NCI-H2107 treated with DMSO at 0.1 percent for 48 hours (cell line): Measurements from ENCODE around the gene LTB4R.
"Not testable (repeated sequence)": the region's sequence is repeated elsewhere in the genome, so short reads cannot be mapped to it uniquely, and the experiment has no call there.

ENCODE experiments used
- DNase-seq: peaks from one replicate; lab custom pipeline; 2025; ENCODE audit not compliant: unreplicated experiment; lab: John Stamatoyannopoulos, UW

The LTB4R gene

DNA sequence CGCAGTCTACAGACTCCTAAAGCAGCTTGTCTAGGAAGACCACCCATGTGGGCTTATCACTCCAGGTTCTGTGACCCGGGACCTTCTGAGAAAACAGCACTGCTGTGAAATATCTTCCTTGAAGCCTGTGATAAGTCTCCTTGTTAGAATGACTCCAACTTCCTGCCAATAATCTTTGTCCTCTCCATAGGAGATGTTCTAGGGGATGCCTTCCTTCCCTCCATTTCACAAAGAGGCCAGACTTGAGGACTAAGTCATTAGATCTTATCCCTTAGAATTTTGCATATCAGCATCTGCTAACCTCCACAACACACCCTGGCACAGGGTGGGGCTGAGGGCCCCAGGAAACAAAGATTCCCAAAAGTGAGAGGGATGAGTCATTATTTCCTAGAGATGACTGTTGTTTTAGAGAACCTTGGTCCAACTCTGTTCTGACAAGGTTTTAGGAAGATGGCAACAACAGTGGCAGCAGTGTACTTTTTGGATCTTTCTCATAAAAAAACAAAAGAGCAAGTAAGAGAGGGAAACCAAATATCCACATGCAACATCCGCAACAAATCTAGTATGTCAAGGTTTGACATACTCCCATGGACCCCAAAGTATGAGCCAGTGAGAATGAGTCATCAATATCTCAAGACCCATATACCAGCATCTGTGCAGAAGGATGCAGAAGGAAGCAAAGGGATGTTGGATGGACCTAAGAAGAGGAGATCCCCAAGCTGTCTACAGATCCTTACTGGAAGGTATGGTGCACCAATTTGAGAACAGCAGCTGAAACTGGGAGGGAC, 6.0 kb downstream of the LTB4R start:
- no peak for DNase-seq

DNA sequence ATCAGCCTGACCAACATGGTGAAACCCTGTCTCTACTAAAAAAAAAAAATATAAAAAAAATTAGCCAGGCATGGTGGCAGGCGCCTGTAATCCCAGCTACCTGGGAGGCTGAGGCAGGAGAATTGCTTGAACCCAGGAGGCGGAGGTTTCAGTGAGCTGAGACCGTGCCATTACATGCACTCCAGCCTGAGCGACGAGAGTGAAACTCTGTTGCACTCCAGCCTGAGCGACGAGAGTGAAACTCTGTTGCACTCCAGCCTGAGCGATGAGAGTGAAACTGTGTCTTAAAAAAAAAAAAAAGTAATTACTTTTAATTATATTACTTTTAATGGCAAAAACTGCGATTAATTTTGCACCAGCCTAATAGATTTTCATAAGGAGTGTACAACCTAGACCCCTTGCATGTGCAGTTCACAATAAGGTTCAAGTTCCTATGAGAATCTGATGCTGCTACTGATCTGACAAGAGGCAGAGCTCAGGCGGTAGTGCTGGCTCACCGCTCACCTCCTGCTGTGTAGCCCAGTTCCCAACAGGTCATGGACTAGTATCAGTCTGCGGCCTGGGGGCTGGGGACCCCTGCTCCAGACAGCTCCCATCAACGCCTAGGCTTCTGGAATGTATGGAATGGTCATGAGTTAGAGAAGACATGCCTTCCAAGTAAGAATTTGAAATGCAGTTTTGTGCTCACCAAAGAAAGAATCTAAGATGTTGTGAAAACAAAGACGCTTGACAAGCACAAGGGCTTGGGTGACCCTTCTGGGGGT, 10.1 kb downstream of the LTB4R start:
- DNase-seq, result no peak

DNA sequence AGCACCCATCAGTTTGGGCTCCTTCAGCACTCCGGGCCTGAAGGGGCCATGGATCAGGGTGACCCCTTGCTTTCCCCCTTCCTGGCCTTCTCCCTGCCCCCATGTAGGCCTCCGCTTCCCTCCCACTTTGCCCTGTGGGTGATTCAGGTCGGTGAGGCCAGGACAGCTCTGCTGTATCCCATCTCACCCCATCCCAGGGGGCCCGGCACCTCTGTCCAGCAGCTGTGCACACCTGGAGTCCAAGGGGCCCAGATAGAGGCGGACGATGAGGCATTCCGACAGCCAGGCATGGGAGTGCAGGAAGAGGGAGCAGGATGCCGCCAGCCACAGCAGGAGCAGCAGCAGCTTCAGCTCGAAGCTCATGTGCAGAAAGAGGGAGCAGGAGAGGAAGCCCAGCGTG, 11.4 kb downstream of the LTB4R start:
- DNase-seq, result no peak

DNA sequence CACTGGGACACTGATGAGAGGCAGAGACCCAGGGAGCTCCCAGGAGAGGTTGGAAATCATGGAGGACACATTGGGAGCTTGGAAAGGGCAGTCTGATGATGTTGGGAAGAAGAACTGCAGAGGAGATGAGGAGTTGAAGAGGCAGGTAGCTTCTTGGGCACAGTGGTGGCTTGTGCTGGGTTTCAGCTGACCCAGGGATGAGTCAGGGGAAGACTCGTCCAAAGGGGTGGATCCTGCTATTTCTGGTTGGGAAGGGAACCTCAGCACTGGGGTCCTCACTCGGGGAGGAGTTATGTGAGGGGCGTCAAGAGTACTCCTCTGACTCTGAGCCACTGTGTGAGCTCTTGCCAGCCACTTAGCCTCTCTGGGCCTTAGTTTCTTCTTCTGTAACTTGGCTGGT, 12.0 kb downstream of the LTB4R start:
- no peak for DNase-seq

DNA sequence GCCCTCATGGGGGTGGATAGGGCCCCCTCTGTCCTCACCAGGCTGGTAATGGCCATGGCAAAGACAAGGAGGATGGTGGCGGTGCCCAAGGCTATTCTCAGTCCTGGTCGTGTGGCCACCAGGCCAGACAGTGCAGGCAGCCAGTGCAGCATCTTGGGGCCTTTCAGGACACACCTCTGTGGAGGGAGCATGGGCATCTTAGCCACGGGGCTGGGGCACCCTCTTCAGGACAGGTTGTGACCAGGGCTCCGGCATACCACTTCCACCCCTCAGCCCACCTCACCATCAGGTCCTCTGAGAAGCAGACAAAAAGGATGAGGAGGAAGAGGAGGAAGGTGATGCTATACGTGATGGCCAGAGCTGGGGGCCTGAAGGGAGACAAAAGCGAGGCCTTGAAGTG, 12.7 kb downstream of the LTB4R start:
- no peak for DNase-seq

DNA sequence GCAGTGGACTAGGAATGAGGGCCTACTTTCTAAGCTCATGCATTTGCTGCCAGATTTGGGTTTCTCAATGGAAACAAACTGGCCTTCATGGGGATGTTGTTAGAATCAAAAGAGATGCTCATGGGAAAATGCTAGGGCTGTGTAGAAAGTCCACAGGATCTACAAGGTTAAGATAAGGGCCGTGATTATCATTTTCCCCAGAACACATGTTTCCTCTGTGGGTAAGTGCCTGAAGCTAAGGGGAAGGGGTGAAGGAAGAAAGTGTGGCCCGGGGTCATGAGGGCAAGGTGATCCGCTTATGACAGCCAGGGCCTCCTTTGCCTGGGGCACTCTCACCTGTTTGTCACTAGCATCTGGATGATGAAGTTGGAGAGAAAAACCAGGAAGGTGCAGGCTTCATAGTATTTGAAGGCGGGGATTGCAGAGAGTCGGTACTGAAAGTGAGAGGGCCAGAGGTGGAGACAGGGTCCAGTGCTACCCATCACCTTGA, 13.8 kb downstream of the LTB4R start:
- no peak for DNase-seq

DNA sequence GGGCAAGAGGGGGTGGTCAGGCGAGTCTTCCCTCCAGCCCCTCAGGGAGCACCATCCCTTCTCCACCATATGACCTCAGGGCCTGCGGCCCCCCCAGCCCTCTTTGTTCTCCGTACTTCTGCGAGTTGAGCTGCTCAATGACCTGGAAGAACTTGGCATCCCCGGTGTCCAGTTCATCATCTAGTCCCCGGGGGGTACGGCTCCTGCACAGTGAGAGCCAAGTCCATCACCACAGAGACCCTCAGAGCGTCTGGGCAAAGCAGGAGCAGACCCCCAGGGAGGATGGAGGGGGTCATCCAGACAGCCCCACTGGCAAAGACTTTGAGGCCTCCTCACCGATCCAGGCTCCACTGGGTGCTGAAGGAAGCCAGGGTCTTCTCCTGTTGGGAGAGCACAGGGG, 14.7 kb downstream of the LTB4R start:
- no peak for DNase-seq

DNA sequence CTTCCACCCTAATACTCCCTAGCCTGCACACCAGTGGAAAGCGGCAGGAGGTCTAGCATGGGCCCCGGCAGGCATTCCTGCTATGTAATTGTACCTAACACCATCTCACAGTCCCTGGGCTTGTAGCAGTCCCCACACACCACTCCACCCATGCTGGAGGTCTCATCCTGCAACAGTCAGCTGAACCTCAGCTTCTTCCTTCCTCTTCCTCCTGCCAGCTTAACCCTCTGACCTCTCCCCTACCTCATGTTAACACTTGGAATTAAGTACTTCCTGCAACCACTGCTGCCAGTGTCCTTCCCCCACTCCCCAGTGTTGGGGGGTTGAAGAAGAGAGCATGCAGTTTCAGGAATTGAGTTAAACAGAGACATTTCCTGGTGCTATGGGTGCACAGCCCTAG, 16.0 kb downstream of the LTB4R start:
- no peak for DNase-seq

DNA sequence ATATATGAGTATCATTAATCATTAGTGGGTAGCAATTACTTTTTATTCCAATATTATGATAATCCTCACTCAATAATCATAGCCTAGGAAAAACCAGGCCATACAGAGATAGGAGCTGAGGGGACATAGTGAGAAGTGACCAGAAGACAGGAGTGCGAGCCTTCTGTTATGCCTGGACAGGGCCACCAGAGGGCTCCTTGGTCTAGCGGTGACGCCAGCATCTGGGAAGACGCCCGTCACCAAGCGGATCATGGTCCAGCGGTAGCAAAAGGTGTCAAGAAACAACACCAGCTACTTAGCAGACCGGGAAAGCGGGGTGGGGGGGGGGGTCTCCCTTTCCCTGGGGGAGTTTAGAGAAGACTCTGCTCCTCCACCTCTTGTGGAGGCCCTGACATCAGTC, 16.6 kb downstream of the LTB4R start:
- DNase-seq, result not testable (repeated sequence)

DNA sequence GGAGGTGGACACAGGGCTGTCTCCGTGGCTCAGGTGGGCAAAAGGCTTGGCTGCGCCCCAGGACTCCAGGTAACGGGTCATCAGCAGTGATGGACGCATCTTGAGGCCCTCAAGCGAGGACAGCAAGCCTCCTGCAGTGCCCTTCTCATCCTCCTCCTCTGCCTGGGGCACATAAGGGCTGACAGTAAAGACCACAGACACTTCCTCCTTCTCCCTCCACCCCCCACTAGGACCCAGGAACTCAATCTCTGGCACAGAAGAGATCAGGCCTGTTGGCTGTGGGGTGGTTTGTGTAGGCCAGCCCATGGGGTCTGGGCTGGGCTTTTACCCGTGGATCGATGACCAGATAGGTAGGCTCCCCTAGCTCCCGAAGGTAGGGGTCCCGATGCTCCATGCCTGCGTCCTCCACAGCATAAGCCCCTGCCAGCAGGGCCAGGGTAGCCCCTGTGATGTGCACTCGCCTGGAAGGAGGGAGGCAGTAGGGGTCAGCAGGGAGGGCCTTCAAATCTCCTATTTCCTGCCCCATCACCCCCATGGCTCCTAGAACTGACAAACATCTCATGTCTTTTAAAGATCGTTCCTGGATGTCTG, 17.9 kb downstream of the LTB4R start:
- no peak for DNase-seq

DNA sequence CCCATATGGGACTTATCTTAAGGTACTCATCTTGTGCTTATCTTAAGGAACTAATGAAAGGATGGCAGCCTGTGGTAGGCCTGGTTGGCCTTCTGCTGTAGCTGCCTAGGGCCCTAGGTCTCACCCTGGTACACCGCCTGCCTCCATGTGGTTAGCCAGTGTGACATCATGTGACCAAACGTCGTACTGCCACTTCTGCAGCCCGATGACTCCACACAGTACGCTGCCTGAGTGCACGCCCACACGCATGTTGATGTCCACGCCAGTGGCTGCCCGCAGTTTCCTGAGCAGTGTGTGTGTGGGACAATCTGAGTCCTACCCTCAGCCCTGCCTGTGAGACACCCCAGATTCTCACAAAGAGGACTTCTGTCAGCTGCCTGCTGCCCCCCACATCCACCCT, 18.4 kb downstream of the LTB4R start:
- no peak for DNase-seq

DNA sequence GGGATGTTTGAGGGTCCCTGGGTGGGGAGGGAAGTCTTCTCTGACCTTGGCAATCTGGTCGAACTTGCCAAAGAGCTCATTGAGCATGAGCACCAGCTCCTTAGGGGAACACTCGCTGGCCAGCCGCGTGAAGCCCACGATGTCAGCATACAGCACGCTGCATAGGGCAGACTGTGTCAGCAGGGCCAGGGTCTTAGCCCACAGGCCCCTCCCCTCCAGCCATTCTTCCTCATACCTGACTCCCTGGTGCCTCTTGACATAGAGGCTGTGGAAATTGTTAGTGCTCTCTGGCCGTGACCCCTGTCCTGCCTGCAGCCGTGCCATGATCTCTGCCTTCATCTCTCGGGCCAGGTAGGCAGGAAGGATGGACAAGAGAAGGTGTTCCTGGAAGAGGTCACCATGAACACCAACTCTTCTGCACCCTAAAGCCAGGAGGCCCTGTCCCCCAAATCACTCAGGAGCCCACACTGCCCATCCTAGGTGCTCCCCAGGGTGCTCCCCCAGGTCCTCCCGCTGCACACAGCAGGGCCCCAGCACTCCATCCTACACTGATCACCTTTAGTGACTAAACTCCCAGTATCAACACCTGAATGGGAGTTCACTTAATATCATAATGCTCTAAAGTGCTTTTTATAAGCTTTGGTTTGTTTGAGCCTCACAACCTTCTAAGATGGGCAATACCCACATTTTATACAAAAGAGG, 19.8 kb downstream of the LTB4R start:
- no peak for DNase-seq

DNA sequence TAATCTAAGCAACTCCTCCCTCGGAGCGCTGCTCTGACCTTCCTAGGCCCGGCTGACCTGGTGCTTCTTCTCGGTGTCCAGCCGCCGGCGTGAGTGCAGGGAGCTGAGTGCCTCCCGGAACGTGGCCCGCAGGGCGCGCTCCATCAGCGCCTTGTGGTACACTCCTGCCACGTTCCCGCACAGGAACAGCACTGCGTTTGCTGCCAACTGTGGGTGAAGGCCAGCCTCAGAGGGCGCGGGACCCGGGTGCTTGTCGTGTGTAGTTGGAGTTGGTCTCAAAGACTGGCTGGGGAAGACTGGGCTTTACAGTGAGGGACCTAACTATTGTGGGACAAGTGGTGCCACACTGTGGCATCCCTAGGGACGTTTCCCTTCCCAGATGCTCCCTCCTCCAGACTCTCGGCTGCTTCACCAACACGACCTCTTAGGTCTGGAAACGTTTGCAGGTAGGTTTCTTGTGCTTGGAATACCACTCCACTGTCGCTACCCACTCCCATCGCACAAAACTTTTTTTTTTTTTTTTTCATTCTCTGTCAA, 20.5 kb downstream of the LTB4R start:
- DNase-seq, result no peak

DNA sequence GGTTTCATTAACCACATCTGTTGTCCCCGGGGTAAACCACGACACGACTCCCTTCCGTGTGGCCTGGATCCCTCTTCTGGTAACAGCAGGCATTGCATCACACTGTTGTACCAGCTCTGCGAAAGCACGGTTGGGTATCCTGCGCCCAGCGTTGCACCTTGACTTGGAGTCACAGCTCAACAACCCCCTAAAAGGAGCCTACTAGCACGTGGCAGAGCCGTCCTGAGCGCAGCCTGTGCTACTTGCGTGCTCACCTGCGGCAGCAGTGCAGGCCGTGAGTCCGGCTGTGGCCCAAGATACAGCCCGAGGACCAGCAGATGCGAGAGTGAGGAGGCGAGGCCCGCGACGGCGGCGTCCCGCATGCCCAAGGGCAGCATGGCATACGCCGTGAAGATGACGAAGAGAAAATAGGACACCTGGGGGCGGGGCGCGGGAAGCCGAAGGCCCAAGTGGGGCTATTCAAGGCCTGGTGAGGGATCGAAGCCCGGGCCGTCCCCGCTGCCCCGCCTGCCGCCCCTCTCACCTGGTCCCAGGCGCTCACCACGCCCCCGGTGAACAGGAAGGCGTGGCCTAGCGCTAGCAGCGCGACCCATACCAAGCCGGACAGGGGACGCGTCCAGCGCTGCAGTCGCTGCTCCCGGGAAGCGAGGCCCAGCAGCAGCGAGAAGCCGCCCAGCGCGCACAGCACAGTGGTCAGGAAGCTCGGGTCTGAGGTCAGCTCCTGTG, 21.1 kb downstream of the LTB4R start:
- peak; percentile 56 for DNase-seq

DNA sequence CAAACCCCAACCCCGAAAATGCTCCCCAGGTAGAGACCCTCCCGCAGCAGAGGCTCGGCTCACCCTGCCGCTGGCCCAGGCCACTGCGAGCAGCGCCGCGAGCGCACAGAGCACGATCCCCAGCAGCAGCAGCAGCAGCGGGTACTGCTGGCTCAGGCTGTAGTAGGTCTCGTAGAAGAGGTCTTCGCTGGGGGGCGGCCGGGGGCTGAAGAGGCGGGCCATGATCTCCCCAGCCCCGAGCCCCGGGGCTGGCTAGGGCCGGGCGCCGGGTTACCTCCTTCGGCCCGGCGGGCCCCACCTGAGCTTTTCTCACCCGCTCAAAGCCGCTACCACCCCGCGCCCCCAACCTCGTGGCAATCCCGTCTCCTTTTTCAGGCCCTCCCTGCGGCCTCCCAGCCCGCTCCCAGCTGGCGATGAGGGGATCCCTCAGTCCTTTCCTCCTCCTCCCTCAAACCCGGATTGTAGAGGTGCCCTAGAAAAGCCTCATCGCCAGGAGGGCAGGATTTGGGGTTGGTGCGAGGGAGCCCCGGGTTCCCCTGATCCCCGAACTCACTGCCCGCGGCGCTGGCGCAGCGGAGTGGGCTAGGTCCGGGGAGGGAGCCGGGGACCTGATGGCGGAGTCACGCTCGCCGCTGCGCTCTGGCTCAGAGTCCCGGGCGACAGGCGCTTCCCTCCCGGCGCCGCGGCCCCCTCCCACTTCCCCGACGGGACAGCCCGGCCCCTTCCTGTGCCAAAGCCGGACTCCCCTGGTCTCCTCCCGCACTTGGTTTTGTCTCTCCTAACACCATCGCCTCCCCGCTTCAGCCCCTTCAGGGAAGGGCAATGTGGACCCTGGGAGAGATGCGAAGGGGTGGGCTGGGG, 23.4 kb downstream of the LTB4R start, which contains the start of gene ADCY4:
Gene ADCY4, minus strand, starts transcription at position 641 of the 861 bp plus-strand sequence. Its CDS starts 419 bp downstream, at position 222.
- no peak for DNase-seq

DNA sequence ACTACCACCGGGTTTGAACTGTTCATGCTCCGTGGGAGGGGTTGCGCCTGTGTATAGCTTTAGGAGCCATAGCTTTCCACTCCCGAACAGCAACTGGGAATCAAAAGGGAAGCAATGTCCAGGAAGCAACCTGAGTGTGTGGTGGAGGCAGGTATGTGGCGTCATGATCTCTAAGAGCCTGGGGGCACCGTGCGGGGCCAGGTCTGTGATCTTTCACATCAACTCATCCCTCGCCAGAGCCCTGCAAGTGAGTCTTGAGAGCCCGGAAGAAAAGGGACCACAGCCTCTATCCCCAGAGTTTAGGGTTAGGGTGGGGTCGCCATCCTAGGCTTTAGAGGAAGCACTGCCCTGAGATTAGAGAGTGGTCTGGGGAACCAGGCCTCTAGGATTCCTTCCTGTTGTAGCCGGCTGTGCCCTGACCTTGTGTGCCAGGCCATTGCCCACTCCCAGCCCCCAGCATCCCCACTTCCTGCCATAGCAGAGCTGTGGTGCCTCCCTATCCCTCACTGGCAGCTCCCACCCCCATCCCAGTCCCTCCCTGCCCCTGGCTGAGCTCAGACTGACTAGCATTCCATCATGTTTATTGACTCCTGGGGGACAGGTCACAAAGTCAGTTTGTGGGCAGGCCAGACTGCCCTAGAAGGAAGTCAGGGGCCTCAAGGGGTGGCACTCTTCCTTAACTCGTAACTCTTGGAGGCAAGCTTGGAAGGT, 24.3 kb downstream of the LTB4R start:
- no peak for DNase-seq

DNA sequence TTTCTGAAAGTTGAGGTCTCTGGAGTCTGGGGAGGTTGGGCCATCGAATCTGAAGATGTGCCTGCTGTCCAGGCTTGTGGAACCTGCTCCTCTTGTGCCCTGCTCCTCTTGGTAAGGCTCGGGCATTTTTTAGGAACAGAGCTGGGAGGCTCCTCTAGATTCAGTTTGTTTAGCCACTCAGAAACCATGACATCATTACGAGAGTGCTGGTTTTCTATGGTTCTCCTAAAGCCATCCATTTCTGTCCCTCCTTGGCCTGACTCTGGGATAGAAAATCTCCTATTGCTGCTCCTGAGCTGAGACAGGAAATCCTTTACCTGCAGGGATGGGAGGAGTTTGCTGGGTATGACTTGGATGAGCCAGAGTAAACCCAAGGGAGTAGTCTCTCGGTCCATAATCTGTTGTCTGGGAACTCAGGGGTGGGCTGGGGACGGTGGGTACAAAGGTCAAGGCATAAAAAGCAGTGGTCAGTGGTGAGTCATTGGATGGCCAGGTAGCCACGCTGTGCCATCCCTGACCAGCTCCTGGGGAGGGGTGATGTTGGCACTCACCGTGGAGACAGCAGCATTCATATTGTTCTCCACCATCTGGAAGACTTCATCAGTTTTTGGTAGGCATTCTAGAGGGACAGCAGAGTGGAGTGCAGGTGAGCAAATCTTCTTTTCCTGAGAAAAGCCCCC, 26.0 kb downstream of the LTB4R start:
- DNase-seq, result no peak

DNA sequence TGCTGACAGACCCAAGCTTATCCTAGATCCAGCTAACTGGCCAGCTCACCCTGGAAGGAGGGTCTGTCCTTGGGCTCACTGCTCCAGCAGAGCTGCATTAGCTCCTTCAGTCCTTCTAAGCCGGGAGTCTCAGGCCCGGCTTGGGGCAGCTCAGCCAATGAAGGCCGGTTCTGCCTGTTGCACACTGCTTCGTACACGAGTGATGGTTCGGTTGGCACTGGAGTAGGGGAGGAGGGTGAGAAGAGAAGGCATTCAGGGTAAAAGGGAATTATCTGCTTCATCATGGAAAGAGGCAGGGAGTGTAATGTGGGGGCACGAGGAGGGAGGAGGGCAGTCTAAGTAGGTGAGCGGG, 26.5 kb downstream of the LTB4R start:
- no peak for DNase-seq
